HG02943 (cell line): ENCODE results near the gene CCDC179.

Experiments
- ATAC-seq: cut with Tn5 transposase; IDR thresholded peaks from one replicate; pipeline ENCODE4 v1.9.1; 2021; ENCODE audit warnings: mild to moderate bottlenecking, low read depth, moderate library complexity; ENCODE audit not compliant: unreplicated experiment

The CCDC179 gene

DNA sequence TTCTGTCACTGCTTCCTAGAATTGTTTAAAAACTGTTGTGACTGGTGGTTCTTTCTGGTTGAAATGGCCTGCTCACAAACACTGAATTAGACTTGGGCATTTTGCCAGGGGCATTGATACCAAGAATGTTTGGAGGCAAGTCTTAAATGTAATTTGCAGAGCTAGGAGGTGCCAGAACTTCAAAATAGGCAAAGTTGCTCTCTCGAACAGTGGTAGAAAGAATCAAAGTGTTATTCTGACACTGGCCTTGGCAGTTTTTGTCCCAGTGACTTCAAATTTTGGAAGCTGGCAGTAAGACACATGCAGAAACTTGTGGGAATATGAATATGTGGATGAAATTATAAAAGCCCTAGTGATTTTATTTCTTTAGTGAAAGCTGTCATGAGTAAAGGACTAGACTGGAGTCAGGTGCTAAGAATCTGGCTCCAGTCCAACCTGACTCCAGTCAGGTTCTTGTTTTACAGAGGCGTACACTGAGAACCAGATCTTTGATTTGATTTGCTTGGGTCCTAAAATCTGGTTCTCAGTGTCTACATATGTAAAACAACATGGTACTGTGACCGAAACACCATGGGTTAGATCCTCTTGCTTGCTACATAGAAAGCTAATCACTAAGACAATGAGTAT lies 51.6 kb downstream of the CCDC179 start:
- ATAC-seq: peak; percentile 34

DNA sequence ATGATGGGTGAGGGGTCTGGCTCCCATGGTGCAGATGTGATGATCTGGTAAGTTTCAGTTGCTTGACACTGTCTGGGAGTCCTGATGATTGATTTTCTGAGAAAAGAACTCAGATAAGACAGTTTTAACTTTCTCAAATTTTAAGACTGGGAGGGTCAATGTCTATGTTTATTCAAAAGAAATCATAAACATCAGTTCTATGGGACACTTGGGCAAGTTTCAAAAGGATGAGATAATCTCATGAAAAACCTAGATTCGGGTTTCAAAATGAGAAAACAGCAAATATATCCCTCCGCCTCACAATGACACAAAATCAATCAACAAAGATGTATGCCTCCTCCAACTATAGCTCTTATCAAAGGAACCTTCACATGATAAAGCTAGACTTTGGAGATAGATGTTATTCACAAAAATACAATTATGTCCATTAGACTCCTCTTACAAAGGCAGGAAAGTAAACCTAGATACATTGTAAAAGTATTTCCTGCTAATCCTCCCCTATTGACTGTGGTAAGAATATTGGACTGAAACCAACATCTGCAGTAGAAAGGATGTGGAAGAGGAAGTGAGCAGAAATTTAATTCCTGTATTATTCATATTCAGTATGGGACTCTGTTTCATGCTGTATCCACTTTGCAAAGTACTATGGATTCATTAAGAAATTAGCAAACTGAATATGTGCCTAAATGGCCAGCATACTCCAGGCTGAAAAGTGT lies 52.3 kb downstream of the CCDC179 start:
- ATAC-seq: peak; percentile 94

GRCh38 chr11:22807391-22807790 lies 52.9 kb downstream of the CCDC179 start:
- no peak for ATAC-seq

DNA sequence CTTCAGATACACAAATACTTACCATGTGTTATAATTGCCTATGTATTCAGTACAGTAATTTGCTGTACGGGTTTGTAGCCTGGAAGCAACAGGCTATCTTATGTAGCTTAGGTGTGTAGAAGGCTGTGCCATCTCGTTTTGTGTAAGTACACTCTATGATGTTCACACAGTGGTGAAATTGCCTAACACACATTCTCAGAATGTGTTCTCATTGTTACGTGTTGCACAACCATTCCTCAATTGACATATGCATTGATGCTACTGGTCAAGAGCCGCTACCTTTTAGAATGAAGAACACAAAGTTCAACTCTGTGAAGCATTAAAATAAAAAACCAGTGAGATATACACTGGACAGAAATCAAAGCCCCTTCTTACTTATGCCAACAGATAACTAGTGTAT lies 57.4 kb downstream of the CCDC179 start:
- no peak for ATAC-seq

DNA sequence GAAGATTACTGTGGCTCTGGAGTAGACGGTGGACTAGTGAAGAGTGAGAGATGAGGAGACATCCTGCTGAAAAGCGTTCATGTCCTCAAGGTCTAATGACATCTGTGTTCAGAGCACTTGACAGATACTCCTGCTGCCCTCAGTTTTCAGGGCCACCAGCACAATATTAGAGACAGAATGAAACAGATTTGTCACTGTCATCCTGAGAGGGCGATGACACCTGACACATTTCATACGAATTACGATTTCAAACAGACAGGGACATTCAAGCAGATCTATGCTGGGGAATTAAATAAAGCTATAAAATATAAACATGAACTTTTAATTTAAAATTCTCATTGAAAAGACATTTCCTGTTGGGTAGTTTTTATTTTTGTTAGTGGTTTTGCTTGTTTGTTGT lies 59.8 kb downstream of the CCDC179 start:
- ATAC-seq: no peak

DNA sequence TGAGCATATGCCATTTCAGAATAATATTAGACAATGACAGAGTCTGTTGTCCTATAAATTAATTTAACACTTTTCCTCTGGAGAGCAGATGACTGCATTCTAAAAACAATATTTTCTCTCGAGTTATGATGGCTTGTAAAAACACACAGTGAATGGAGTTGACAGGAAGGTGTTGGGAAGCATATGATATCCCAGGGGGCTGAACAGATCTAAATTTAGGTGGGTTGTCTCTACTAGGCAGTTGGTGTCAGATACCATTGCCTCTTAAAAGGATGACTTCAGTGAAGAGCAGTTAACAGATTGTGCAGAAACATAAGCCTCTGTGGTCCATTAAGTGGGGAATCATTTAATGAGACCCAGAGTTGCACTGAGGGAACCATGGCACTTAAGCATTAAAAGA lies 61.4 kb downstream of the CCDC179 start:
- ATAC-seq: no peak

GRCh38 chr11:22797047-22797446 lies 63.2 kb downstream of the CCDC179 start:
- ATAC-seq: no peak
